Measurements from ENCODE around the gene G6PD. TPM values are rescaled to one million over a fixed set of nuclear protein-coding genes. Genes with fewer than 3 reads are reported as not detected.
"Not testable (repeated sequence)": the region's sequence is repeated elsewhere in the genome, so short reads cannot be mapped to it uniquely, and the experiment has no call there.

Gene G6PD
- total and polyA plus RNA-seq, 2 donors (not counting 3 experiments of a cell fraction or from before 2014, with no cell fraction given): 155 to 159 TPM

DNA sequence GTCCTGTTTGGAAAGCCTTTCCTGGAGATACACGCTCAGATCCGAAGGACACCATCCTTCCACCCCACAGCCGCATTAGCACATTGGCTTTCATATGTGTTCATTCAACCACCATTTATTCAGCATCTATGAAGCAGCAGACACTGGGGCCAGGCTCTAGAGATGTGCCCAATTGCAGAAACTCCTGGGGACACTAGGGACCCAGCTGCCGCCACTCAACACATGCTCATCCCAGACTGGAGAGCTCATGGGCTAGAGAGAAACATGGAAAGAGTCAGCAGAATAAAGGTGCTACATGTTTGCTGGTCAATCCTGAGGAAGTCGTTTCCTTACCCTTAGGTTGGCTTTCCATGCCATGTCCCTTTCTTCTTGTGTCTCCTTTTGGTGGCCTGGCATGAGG is 45.9 kb upstream of the G6PD start:
- Histone ChIP-seq H3K9me3 (replicated peaks; ENCODE audit: control insufficient read depth, insufficient read depth, low read length) (no peaks in the 10 kb centered on the region), H3K9ac (replicated peaks; ENCODE audit: extremely low read depth, insufficient read depth, low read length) (no peak overlapping the region), H3K4me3 (replicated peaks in 1 of 3; ENCODE audit: insufficient read depth in 1 of 3, low read depth in 1 of 3, low read length in 3 of 3) (no peak overlapping the region), H3K36me3 (ENCODE audit: control insufficient read depth in 2 of 2, extremely low read depth in 1 of 2, insufficient read depth in 2 of 2, low read length in 2 of 2) (no peaks in the 10 kb centered on the region), H3K79me2 (ENCODE audit: control insufficient read depth, insufficient read depth, low read length) (no peaks in the 10 kb centered on the region), H3K27me3 (ENCODE audit: control insufficient read depth in 2 of 2, insufficient read depth in 2 of 2, low read length in 2 of 2) (peaks cover 5 to 13% of the 10 kb centered on the region in 2 experiments), H3K4me1 (ENCODE audit: control insufficient read depth, extremely low read depth, insufficient read depth, low read length) (no peaks in the 10 kb centered on the region), H4K20me1 (replicated peaks; ENCODE audit: control insufficient read depth, extremely low read depth, insufficient read depth, low read length) (no peaks in the 10 kb centered on the region), H3K9me1 (replicated peaks; ENCODE audit: control insufficient read depth, extremely low read depth, insufficient read depth, low read length) (no peaks in the 10 kb centered on the region), H2AFZ (ENCODE audit: low read depth, low read length) (no peak overlapping the region), H3K4me2 (ENCODE audit: insufficient read depth, low read length) (no peak overlapping the region), H3K27ac (ENCODE audit: insufficient read depth, low read depth, low read length) (no peak overlapping the region)
- no peak for DNase-seq (ENCODE audit: low read depth, low spot score)
- no peak for TF ChIP-seq MYC (IDR thresholded peaks at IDR 0.05; ENCODE audit: low read depth, low read length)
- CTCF ChIA-PET: no interaction called here
- FAIRE-seq: no peak
- dilution Hi-C loops (cut with MboI; ENCODE audit: extremely low pct_ligation_motif_present, low sequenced_read_pairs) (no loop called here), intact Hi-C loops (cut with micrococcal nuclease) (no loop called here)
- no TSS peak for BruUV-seq (replicated peaks)
- POLR2A ChIA-PET: no interaction called here

DNA sequence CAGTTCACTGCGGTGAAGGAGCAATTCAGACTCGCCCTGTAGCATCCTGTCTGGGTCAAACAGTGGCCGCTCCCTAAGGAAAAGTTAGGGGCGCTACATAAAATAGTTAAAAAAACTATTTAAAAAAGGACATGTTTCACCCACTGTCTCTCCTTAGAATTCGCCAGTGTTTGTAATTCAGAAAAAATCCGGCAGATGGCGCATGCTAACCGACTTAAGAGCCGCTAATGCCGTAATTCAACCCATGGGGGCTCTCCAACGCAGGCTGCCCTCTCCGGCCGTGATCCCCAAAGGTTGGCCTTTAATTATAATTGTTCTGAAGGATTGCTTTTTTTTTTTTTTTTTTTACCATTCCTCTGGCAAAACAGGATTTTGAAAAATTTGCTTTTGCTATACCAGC is 43.8 kb upstream of the G6PD start:
- BruUV-seq (replicated peaks); H3K36me3 ChIP-seq (ENCODE audit: control insufficient read depth in 2 of 2, extremely low read depth in 1 of 2, insufficient read depth in 2 of 2, low read length in 2 of 2); DNase-seq (ENCODE audit: low read depth, low spot score); H3K79me2 ChIP-seq (ENCODE audit: control insufficient read depth, insufficient read depth, low read length); CTCF ChIA-PET; H3K4me1 ChIP-seq (ENCODE audit: control insufficient read depth, extremely low read depth, insufficient read depth, low read length); H3K27ac ChIP-seq (ENCODE audit: insufficient read depth, low read depth, low read length); H3K9me1 ChIP-seq (replicated peaks; ENCODE audit: control insufficient read depth, extremely low read depth, insufficient read depth, low read length); intact Hi-C loops (cut with micrococcal nuclease); POLR2A ChIA-PET; H2AFZ ChIP-seq (ENCODE audit: low read depth, low read length); H3K4me3 ChIP-seq (replicated peaks in 1 of 3; ENCODE audit: insufficient read depth in 1 of 3, low read depth in 1 of 3, low read length in 3 of 3); dilution Hi-C loops (cut with MboI; ENCODE audit: extremely low pct_ligation_motif_present, low sequenced_read_pairs); H4K20me1 ChIP-seq (replicated peaks; ENCODE audit: control insufficient read depth, extremely low read depth, insufficient read depth, low read length); H3K4me2 ChIP-seq (ENCODE audit: insufficient read depth, low read length); H3K9me3 ChIP-seq (replicated peaks; ENCODE audit: control insufficient read depth, insufficient read depth, low read length); H3K27me3 ChIP-seq (ENCODE audit: control insufficient read depth in 2 of 2, insufficient read depth in 2 of 2, low read length in 2 of 2); H3K9ac ChIP-seq (replicated peaks; ENCODE audit: extremely low read depth, insufficient read depth, low read length): not testable (repeated sequence)
- FAIRE-seq: peak; percentile 93

DNA sequence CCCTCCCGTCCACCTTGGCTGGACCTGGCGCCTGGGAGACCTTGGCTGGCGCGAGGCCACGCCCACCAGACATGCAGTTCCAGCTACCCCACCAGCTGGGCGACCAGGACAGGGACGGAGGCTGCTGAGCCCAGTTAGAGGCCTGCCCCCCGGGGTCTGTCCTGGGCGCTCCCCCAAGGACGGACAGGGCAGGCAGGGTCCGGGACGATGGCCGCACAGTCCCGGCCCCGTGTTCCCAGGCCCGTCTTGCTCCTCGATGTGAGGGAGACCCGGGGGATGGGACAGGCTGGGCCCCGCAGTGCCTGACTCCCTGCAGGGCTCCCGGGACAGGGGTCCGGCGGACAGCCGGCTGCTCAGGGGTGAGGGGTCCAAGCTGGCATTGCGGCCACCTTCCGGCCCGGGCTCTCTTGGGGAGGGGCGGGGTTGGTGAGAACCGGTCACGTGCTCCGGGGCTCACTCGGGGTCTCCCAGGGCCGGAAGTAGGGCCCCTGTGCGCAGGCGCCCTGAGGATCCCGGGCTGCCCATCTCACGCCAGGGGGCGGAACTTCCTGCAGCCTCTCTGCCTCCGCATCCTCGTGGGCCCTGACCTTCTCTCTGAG is 38.0 kb upstream of the G6PD start, which contains the start of gene CTAG1A:
Gene CTAG1A, plus strand, starts transcription at position 549 of the 599 bp plus-strand sequence. CDS start 74 bp downstream, outside the sequence.
- H3K4me2 ChIP-seq (ENCODE audit: insufficient read depth, low read length); H3K9me3 ChIP-seq (replicated peaks; ENCODE audit: control insufficient read depth, insufficient read depth, low read length); H3K79me2 ChIP-seq (ENCODE audit: control insufficient read depth, insufficient read depth, low read length); H3K9me1 ChIP-seq (replicated peaks; ENCODE audit: control insufficient read depth, extremely low read depth, insufficient read depth, low read length); dilution Hi-C loops (cut with MboI; ENCODE audit: extremely low pct_ligation_motif_present, low sequenced_read_pairs); H3K4me1 ChIP-seq (ENCODE audit: control insufficient read depth, extremely low read depth, insufficient read depth, low read length); H3K9ac ChIP-seq (replicated peaks; ENCODE audit: extremely low read depth, insufficient read depth, low read length); POLR2A ChIA-PET; intact Hi-C loops (cut with micrococcal nuclease); H3K27me3 ChIP-seq (ENCODE audit: control insufficient read depth in 2 of 2, insufficient read depth in 2 of 2, low read length in 2 of 2); H3K27ac ChIP-seq (ENCODE audit: insufficient read depth, low read depth, low read length); BruUV-seq (replicated peaks); H4K20me1 ChIP-seq (replicated peaks; ENCODE audit: control insufficient read depth, extremely low read depth, insufficient read depth, low read length); FAIRE-seq; CTCF ChIA-PET; H3K4me3 ChIP-seq (replicated peaks in 1 of 3; ENCODE audit: insufficient read depth in 1 of 3, low read depth in 1 of 3, low read length in 3 of 3); DNase-seq (ENCODE audit: low read depth, low spot score); H2AFZ ChIP-seq (ENCODE audit: low read depth, low read length); H3K36me3 ChIP-seq (ENCODE audit: control insufficient read depth in 2 of 2, extremely low read depth in 1 of 2, insufficient read depth in 2 of 2, low read length in 2 of 2): not testable (repeated sequence)

DNA sequence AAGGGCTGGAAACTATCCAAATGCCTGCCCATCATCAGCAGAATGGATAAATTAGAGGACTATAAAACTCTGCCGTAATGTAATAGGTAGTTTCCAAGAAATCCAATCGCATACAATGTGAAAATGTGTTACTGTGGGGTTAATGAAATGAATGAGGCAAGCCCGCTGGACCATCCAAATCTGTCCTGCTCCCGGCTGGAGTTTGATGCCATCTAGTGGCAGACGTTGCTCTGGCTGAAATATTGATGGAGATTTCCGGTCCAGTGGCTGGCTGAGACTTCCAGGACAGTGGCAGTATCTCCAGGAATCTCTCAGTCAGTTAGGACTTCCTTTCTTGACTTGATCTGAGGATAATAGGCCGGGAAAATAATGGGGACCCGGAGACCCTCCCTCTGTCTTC is 36.3 kb upstream of the G6PD start:
- FAIRE-seq; H3K9ac ChIP-seq (replicated peaks; ENCODE audit: extremely low read depth, insufficient read depth, low read length); DNase-seq (ENCODE audit: low read depth, low spot score); POLR2A ChIA-PET; CTCF ChIA-PET; dilution Hi-C loops (cut with MboI; ENCODE audit: extremely low pct_ligation_motif_present, low sequenced_read_pairs); H3K4me3 ChIP-seq (replicated peaks in 1 of 3; ENCODE audit: insufficient read depth in 1 of 3, low read depth in 1 of 3, low read length in 3 of 3); H2AFZ ChIP-seq (ENCODE audit: low read depth, low read length); H3K79me2 ChIP-seq (ENCODE audit: control insufficient read depth, insufficient read depth, low read length); H4K20me1 ChIP-seq (replicated peaks; ENCODE audit: control insufficient read depth, extremely low read depth, insufficient read depth, low read length); H3K36me3 ChIP-seq (ENCODE audit: control insufficient read depth in 2 of 2, extremely low read depth in 1 of 2, insufficient read depth in 2 of 2, low read length in 2 of 2); BruUV-seq (replicated peaks); H3K4me2 ChIP-seq (ENCODE audit: insufficient read depth, low read length); H3K27me3 ChIP-seq (ENCODE audit: control insufficient read depth in 2 of 2, insufficient read depth in 2 of 2, low read length in 2 of 2); H3K9me3 ChIP-seq (replicated peaks; ENCODE audit: control insufficient read depth, insufficient read depth, low read length); intact Hi-C loops (cut with micrococcal nuclease); H3K27ac ChIP-seq (ENCODE audit: insufficient read depth, low read depth, low read length); H3K4me1 ChIP-seq (ENCODE audit: control insufficient read depth, extremely low read depth, insufficient read depth, low read length); H3K9me1 ChIP-seq (replicated peaks; ENCODE audit: control insufficient read depth, extremely low read depth, insufficient read depth, low read length): not testable (repeated sequence)
